Brain microvascular endothelial cell (primary cell): ENCODE data around the gene SFXN5.

ENCODE experiments used
- DNase-seq: peaks from one replicate; pipeline ENCODE4 v3.0.0-alpha.2; 2020
- H3K27ac ChIP-seq: fragments of 250-450 bp; sonication (Bioruptor Pico); 2 replicates; pipeline ENCODE4 v1.5.1; 2020; ENCODE audit warnings: mild to moderate bottlenecking, moderate library complexity
- H3K27me3 ChIP-seq: fragments of 250-450 bp; sonication (Bioruptor Pico); replicated peaks from 2 replicates; pipeline ENCODE4 v1.5.1; 2020; ENCODE audit warnings: mild to moderate bottlenecking
- H3K36me3 ChIP-seq: fragments of 250-450 bp; sonication (Bioruptor Pico); replicated peaks from 2 replicates; pipeline ENCODE4 v1.5.1; 2020; ENCODE audit warnings: mild to moderate bottlenecking
- H3K4me3 ChIP-seq: 2 replicates; pipeline ENCODE4 v1.5.1; 2011; ENCODE audit warnings: low read depth, mild to moderate bottlenecking, control low read depth, low read length, moderate library complexity
- CTCF ChIP-seq: IDR thresholded peaks from 2 replicates; pipeline ENCODE4 v1.5.1; 2011; ENCODE audit warnings: low read depth, mild to moderate bottlenecking, moderate library complexity, low read length, control low read depth, inconsistent platforms; ENCODE audit errors: missing control alignments
- in situ Hi-C: cut with HindIII; loops from 2 replicates; pipeline ENCODE4 v1.10.0; 2017; ENCODE audit warnings: low sequenced_read_pairs, low pct_ligation_motif_present

Gene SFXN5

DNA sequence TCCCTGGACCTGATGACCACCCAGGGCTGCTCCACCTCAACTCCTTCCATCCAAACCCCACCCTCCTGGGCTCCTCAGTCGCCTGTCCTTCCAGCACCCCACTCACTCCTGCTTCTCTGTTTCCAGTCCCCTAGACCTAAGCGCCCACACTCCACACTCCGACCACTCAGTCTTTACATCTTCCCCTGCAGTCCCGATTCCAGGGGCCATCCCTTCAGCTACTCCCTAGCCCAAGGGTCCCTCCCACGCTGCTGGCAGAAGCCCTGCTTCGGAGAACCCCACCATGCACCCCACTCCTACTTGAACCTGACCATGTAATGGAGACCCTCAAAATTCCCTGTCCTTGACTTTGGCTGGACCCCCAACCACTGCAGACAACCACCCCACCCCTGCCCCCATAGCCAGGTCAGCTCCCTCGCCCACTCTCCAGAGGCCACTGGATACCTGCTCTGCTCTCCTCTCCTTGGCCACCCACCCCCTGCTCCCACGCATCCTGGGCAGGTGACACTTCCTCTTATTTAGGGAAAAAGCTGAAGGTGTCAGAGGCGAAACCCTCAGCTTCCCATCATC lies 126.0 kb downstream of the SFXN5 start:
- H3K36me3 ChIP-seq, result no peaks in the 10 kb centered on the region
- no peak for DNase-seq
- in situ Hi-C loops, result no loop called here

GRCh38 chr2:72944804-72945449 lies 126.6 kb downstream of the SFXN5 start:
- no peak overlapping the region for H3K4me3 ChIP-seq
- no peak for DNase-seq
- H3K36me3 ChIP-seq, result no peaks in the 10 kb centered on the region
- no peak for TF ChIP-seq CTCF
- in situ Hi-C loops, result no loop called here
- H3K27me3 ChIP-seq, result no peaks in the 10 kb centered on the region
- H3K27ac ChIP-seq, result no peak overlapping the region

More for the DNA sequence above, 126.0 kb downstream of the SFXN5 start:
- Histone ChIP-seq H3K27ac (no peak overlapping the region), H3K4me3 (no peak overlapping the region), H3K27me3 (no peaks in the 10 kb centered on the region)
- TF ChIP-seq CTCF, result no peak

DNA sequence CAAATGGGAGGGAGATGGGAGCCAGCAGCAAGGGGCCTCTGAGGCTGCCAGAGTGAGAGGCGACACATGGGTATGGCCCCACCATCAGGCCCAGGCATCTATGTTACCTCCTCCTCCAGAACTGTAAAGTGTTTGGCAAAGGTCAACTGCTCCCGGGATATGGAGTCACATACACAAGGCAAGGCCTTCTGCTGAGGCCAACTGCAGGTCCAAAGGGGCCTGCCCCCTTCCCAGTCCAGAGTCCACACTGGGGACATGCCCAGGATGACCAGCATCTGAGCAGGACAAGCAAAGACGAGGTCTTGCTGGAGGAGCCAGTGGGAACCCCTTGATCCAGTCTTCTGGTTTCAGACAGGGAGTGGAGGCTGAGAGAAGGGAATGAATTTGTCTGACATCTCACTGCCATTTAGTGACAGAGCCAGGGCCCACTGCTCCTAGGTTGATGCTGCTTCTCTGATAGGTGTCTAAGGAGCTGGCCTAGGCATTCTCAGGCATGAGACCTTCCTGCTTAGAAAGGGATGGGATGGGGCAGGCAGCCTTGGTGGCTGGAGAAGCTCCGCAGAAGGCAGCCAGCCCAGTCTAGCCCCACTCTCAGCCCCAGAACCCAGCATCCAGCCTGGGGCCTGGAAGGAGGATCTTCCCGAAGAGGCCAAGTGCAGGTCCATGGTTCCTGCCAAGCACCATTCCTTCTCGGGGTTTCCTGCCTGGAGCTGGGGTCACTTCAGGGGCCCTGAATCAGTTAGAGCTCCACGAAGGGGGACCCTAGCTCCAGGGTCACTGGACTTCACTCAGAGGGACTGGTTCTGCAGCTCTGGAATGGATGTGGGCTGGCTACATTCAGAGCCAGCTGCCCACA lies 127.7 kb downstream of the SFXN5 start:
- Histone ChIP-seq H3K27me3 (no peaks in the 10 kb centered on the region), H3K36me3 (no peaks in the 10 kb centered on the region), H3K27ac (no peak overlapping the region), H3K4me3 (no peak overlapping the region)
- DNase-seq, result no peak
- no peak for TF ChIP-seq CTCF
- in situ Hi-C loops, result no loop called here

GRCh38 chr2:72942881-72943418 lies 128.6 kb downstream of the SFXN5 start:
- Histone ChIP-seq H3K4me3 (no peak overlapping the region), H3K27me3 (peaks cover 2% of the 10 kb centered on the region), H3K36me3 (no peaks in the 10 kb centered on the region), H3K27ac (no peak overlapping the region)
- in situ Hi-C loops, result no loop called here
- no peak for TF ChIP-seq CTCF
- no peak for DNase-seq

DNA sequence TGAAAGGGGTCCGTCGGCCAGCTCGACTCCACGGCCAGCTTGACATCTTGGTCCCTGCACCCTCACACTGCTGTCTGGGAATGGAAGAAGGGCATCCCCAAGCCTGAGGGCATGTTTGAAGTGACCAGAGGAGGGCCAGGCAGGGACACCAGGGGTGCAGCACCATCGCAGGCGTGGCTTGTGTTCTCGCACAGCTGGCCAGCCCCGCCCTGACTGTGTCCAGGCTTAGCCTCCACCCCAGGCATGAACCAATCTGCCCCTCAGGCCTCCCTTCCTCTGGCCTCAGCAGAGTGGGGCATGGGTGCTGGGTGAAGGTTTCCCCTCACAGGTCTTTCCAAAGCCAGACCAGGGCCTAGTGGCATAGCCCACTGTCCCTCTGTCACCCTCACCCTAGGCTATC lies 129.2 kb downstream of the SFXN5 start:
- H3K27ac ChIP-seq, result no peak overlapping the region
- no peaks in the 10 kb centered on the region for H3K36me3 ChIP-seq
- in situ Hi-C loops, result no loop called here
- H3K27me3 ChIP-seq, result peaks cover 3% of the 10 kb centered on the region
- DNase-seq, result no peak
- no peak for TF ChIP-seq CTCF
- no peak overlapping the region for H3K4me3 ChIP-seq
